ENCODE data around the gene BNC2.

Gene BNC2

GRCh38 chr9:16559418-16560188, 310.9 kb downstream of the BNC2 start:
- H3K9ac ChIP-seq: no peak overlapping the region
- H3K36me3 ChIP-seq (ENCODE audit: control insufficient read depth, insufficient read depth, low read length): no peaks in the 10 kb centered on the region
- peak overlapping the region; percentile 16 for H3K4me2 ChIP-seq (ENCODE audit: low read length)
- H3K79me2 ChIP-seq: no peaks in the 10 kb centered on the region
- no peak overlapping the region for H3K27ac ChIP-seq
- H3K27me3 ChIP-seq (ENCODE audit: control insufficient read depth, insufficient read depth, low read length): no peaks in the 10 kb centered on the region
- H2AFZ ChIP-seq: no peak overlapping the region
- TF ChIP-seq CTCF (IDR thresholded peaks at IDR 0.05): no peak
- no peaks in the 10 kb centered on the region for H3K4me1 ChIP-seq
- H3K9me3 ChIP-seq (ENCODE audit: control insufficient read depth, low read length): no peaks in the 10 kb centered on the region
- H3K4me3 ChIP-seq (ENCODE audit: low read depth, low read length): no peak overlapping the region

GRCh38 chr9:16555802-16556201, 314.7 kb downstream of the BNC2 start:
- no peaks in the 10 kb centered on the region for H3K79me2 ChIP-seq
- no peak overlapping the region for H3K9ac ChIP-seq
- no peaks in the 10 kb centered on the region for H3K27me3 ChIP-seq (ENCODE audit: control insufficient read depth, insufficient read depth, low read length)
- H3K36me3 ChIP-seq (ENCODE audit: control insufficient read depth, insufficient read depth, low read length): no peaks in the 10 kb centered on the region
- H3K4me2 ChIP-seq (ENCODE audit: low read length): no peak overlapping the region
- H3K9me3 ChIP-seq (ENCODE audit: control insufficient read depth, low read length): no peaks in the 10 kb centered on the region
- H3K4me1 ChIP-seq: no peaks in the 10 kb centered on the region
- TF ChIP-seq CTCF (IDR thresholded peaks at IDR 0.05): no peak
- H2AFZ ChIP-seq: no peak overlapping the region
- H3K27ac ChIP-seq: no peak overlapping the region
- H3K4me3 ChIP-seq (ENCODE audit: low read depth, low read length): no peak overlapping the region

GRCh38 chr9:16553869-16554540, 316.5 kb downstream of the BNC2 start:
- H3K9me3 ChIP-seq (ENCODE audit: control insufficient read depth, low read length): no peaks in the 10 kb centered on the region
- H3K4me1 ChIP-seq: no peaks in the 10 kb centered on the region
- TF ChIP-seq CTCF (IDR thresholded peaks at IDR 0.05): no peak
- no peak overlapping the region for H3K4me3 ChIP-seq (ENCODE audit: low read depth, low read length)
- H3K79me2 ChIP-seq: no peaks in the 10 kb centered on the region
- no peak overlapping the region for H2AFZ ChIP-seq
- H3K4me2 ChIP-seq (ENCODE audit: low read length): no peak overlapping the region
- no peaks in the 10 kb centered on the region for H3K27me3 ChIP-seq (ENCODE audit: control insufficient read depth, insufficient read depth, low read length)
- no peaks in the 10 kb centered on the region for H3K36me3 ChIP-seq (ENCODE audit: control insufficient read depth, insufficient read depth, low read length)
- H3K9ac ChIP-seq: no peak overlapping the region
- no peak overlapping the region for H3K27ac ChIP-seq

GRCh38 chr9:16552252-16552651, 318.2 kb downstream of the BNC2 start:
- no peak overlapping the region for H3K4me3 ChIP-seq (ENCODE audit: low read depth, low read length)
- no peaks in the 10 kb centered on the region for H3K36me3 ChIP-seq (ENCODE audit: control insufficient read depth, insufficient read depth, low read length)
- no peak overlapping the region for H3K4me2 ChIP-seq (ENCODE audit: low read length)
- no peak overlapping the region for H3K27ac ChIP-seq
- H3K79me2 ChIP-seq: no peaks in the 10 kb centered on the region
- TF ChIP-seq CTCF (IDR thresholded peaks at IDR 0.05): no peak
- H3K4me1 ChIP-seq: no peaks in the 10 kb centered on the region
- no peak overlapping the region for H2AFZ ChIP-seq
- H3K9ac ChIP-seq: no peak overlapping the region
- H3K9me3 ChIP-seq (ENCODE audit: control insufficient read depth, low read length): no peaks in the 10 kb centered on the region
- H3K27me3 ChIP-seq (ENCODE audit: control insufficient read depth, insufficient read depth, low read length): no peaks in the 10 kb centered on the region

Measured in parathyroid adenoma (tissue), 2 donors.